HG02884 (cell line): Measurements from ENCODE around the gene LCN9.

Experiments
- ATAC-seq: cut with Tn5 transposase; IDR thresholded peaks from one replicate; pipeline ENCODE4 v1.9.1; 2021; ENCODE audit warnings: mild to moderate bottlenecking, moderate library complexity; ENCODE audit not compliant: unreplicated experiment

LCN9 gene

DNA sequence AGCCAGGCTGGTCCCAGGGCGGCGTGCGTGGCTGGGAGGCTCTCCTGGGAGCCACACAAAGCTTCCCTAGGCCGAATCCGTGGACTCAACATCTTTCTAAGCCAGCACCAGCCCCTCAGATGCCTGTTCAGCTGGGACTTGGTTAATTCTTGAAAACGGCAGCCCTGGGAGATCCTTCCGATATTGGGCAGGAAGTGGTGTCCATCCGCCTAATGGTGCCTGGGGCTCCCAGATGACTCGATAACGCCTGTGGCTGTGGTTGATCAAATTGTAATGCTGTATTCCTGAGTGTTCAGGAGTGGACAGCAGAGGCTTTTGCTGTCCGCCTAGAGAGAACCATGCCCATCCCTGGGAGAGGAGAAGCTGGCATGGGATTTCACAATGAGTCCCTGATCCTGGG is 52.9 kb downstream of the LCN9 start:
- no peak for ATAC-seq
